ENCODE results near the gene ATP5F1B. TPM values are rescaled to one million over a fixed set of nuclear protein-coding genes. Genes with fewer than 3 reads are reported as not detected.

ATP5F1B gene
- total and polyA plus RNA-seq, 9 of the 15 experiments (the other 6 are each of a cell fraction or from before 2014, with no cell fraction given), result 908 to 3,125 (median 1,482) TPM

- ATAC-seq (no peak), FAIRE-seq (no peak), DNase-seq (ENCODE audit: extremely low read depth in 1 of 4, low spot score in 3 of 4) (no peak)
- no peaks in the 10 kb centered on the region for H3K27me3 ChIP-seq (ENCODE audit: control insufficient read depth in 2 of 2, insufficient read depth in 2 of 2, low read length in 2 of 2)
- 0 out of 2 replicates have a peak overlapping the region, but pooled peaks have one; percentile 24 for H2AFZ ChIP-seq (ENCODE audit: low read depth, low read length)
- POLR2A ChIA-PET, result interaction anchor here (0.5 to 1.7 kb wide), 3 partner anchors 12 to 64 kb away, joined by 3 to 6 read pairs (median 3); no protein-coding TSS in a partner anchor
- intact Hi-C loops (cut with micrococcal nuclease), result loop anchor here (10.0 kb wide), 3 partner anchors 268 to 452 kb away; partner anchors contain the start of genes APOF, NAB2, STAT2 and ZBTB39
- H3K27ac ChIP-seq (ENCODE audit: extremely low read depth, low read depth, low read length), result peak overlapping the region; percentile 86
- 0 out of 2 replicates have a peak, but pooled peaks cover 9% of the 10 kb centered on the region for H4K20me1 ChIP-seq (replicated peaks; ENCODE audit: control insufficient read depth, insufficient read depth, low read length)
- no peaks in the 10 kb centered on the region for H3K9me1 ChIP-seq (ENCODE audit: control insufficient read depth, insufficient read depth, low read length)
- peaks cover 42 to 48% of the 10 kb centered on the region in 2 experiments for H3K4me1 ChIP-seq (replicated peaks in 1 of 2; ENCODE audit: control insufficient read depth in 2 of 2, insufficient read depth in 2 of 2, low read length in 2 of 2)
- in situ Hi-C loops (cut with MboI), result no loop called here
- H3K4me2 ChIP-seq (ENCODE audit: insufficient read depth, low read length), result peak overlapping the region; percentile 96
- H3K36me3 ChIP-seq (ENCODE audit: control insufficient read depth, insufficient read depth, low read length), result peaks cover 20% of the 10 kb centered on the region; the same call in 2 of the 3 replicates
- peak overlapping the region; percentile 73 to 74; a peak in 3 of 4 replicates for H3K9ac ChIP-seq (ENCODE audit: insufficient read depth in 1 of 2, low read depth in 2 of 2, low read length in 2 of 2)
- CTCF ChIA-PET (ENCODE audit: low intra/inter-chr PET ratio), result no interaction called here
- 56% methylated on average over 3 of the region's 4 CpGs for WGBS (ENCODE audit: insufficient coverage, low coverage, missing lambda C conversion rate)
- peaks cover 80% of the 10 kb centered on the region for H3K79me2 ChIP-seq (ENCODE audit: control insufficient read depth, insufficient read depth, low read length)
- no peaks in the 10 kb centered on the region for H3K9me3 ChIP-seq (replicated peaks; ENCODE audit: control insufficient read depth, insufficient read depth, low read depth, low read length)
- no TSS peak for BruUV-seq (replicated peaks)
- H3K4me3 ChIP-seq, result peak overlapping the region; percentile 85
- no peak for TF ChIP-seq KLF13 (tag; IDR thresholded peaks at IDR 0.05; ENCODE audit: borderline replicate concordance, low read depth)
- TF ChIP-seq SPI1 (IDR thresholded peaks at IDR 0.05; ENCODE audit: borderline replicate concordance, low read depth, low read length), result 0 out of 2 replicates have a peak, but pooled peaks have one; percentile 2
- TF ChIP-seq ATF6 (CRISPR knock-in tag; IDR thresholded peaks at IDR 0.05), result no peak
- TF ChIP-seq CHD4 (IDR thresholded peaks at IDR 0.05; ENCODE audit: insufficient read depth, insufficient replicate concordance, low read depth, low read length, poor library complexity, severe bottlenecking), result no peak
- TF ChIP-seq RBBP5 (IDR thresholded peaks at IDR 0.05; ENCODE audit: borderline replicate concordance, insufficient read depth, low read length, poor library complexity, severe bottlenecking), result no peak
- TF ChIP-seq MCM2 (IDR thresholded peaks at IDR 0.05; ENCODE audit: low read depth), result no peak
- TF ChIP-seq FOS (IDR thresholded peaks at IDR 0.05; ENCODE audit: extremely low read depth, insufficient read length), result no peak
- no peak for TF ChIP-seq KDM5B (IDR thresholded peaks at IDR 0.05; ENCODE audit: insufficient replicate concordance, low read depth, low read length)
- TF ChIP-seq ARID3A (IDR thresholded peaks at IDR 0.05; ENCODE audit: borderline replicate concordance, low read depth, low read length), result no peak
- TF ChIP-seq ATF4 (CRISPR knock-in tag; IDR thresholded peaks at IDR 0.05), result no peak
- TF ChIP-seq E2F6 (IDR thresholded peaks at IDR 0.05; ENCODE audit: borderline replicate concordance in 1 of 2, extremely low read depth in 1 of 2, insufficient read depth in 1 of 2, insufficient read length in 1 of 2, low read depth in 1 of 2, low read length in 1 of 2, poor library complexity in 1 of 2, severe bottlenecking in 1 of 2), result no peak
These were observed 12.9 kb downstream of the ATP5F1B start for GRCh38 chr12:56632701-56633467.
